Thyroid gland (tissue), 4 donors: ENCODE data around the gene NOTCH3. TPM values are rescaled to one million over a fixed set of nuclear protein-coding genes. Genes with fewer than 3 reads are reported as not detected.

Source experiments
- DNase-seq, 2 donors: peaks; one replicate each; pipeline ENCODE4 v3.0.0-alpha.2; 2019
- H3K27ac ChIP-seq, 3 donors: fragments of 200-600 bp; sonication (generic); 1 replicate in 2 of 3; 2 replicates in 1 of 3; pipeline ENCODE4 v1.5.1; 2016 to 2019; ENCODE audit warnings: mild to moderate bottlenecking in 1 of 3, moderate library complexity in 1 of 3
- H3K27me3 ChIP-seq: fragments of 200-600 bp; sonication (generic); one replicate; pipeline ENCODE4 v1.5.1; 2019
- H3K36me3 ChIP-seq, 2 donors: fragments of 200-600 bp; sonication (generic); one replicate each; pipeline ENCODE4 v1.5.1; 2016 to 2019
- H3K4me1 ChIP-seq, 2 donors: fragments of 200-600 bp; sonication (generic); one replicate each; pipeline ENCODE4 v1.5.1; 2017 to 2019
- H3K4me3 ChIP-seq, 3 donors: fragments of 200-600 bp; sonication (generic); replicated peaks in 1 of 3; 1 replicate in 2 of 3; 2 replicates in 1 of 3; pipeline ENCODE4 v1.5.1; 2016; ENCODE audit warnings: mild to moderate bottlenecking in 1 of 3
- H3K9me3 ChIP-seq: fragments of 200-600 bp; sonication (generic); one replicate; pipeline ENCODE4 v1.5.1; 2017
- CTCF ChIP-seq, 6 experiments: fragments of 200-600 bp in 3 of 6; fragments of 450-650 bp in 3 of 6; sonication (generic) in 3 of 6; IDR thresholded peaks; one replicate each; pipeline ENCODE4 v1.5.1; 2016 to 2019; ENCODE audit warnings: antibody characterized with exemption in 6 of 6, mild to moderate bottlenecking in 2 of 6, inconsistent platforms in 1 of 6, moderate library complexity in 1 of 6
- POLR2A ChIP-seq, 2 donors: fragments of 450-650 bp; IDR thresholded peaks; one replicate each; pipeline ENCODE4 v1.6.1; 2017; ENCODE audit warnings: antibody characterized with exemption in 2 of 2, mild to moderate bottlenecking in 2 of 2, moderate library complexity in 1 of 2
- WGBS, 2 donors: methylation state at CpG; one replicate each; pipeline ENCODE4 v1.1.5; 2017; 5-methylcytosine and 5-hydroxymethylcytosine counted together
- intact Hi-C: fragments of 100-400 bp; cut with DNase I; formaldehyde crosslinking; loops from one replicate; pipeline ENCODE4 v1.15.1; 2023
- total RNA-seq, 4 donors: library from RNA; depleted of rRNA; stranded (reverse); fragments of >200 nt; gene quantifications; one replicate each; pipeline ENCODE4 v1.2.3, GENCODE V29; 2016

The NOTCH3 gene
- total RNA-seq, 4 donors from 2014 or later = 10.9 to 53.9 (median 20.0) TPM

GRCh38 chr19:15170345-15170744 is 30.4 kb downstream of the NOTCH3 start:
- intact Hi-C loops = no loop called here
- WGBS, 2 donors = 94% methylated on average over 3 of the region's 32 CpGs; no CpG with 5 or more reads in 1 of the 2 donors

GRCh38 chr19:15169541-15170285 is 31.1 kb downstream of the NOTCH3 start:
- H3K27me3 ChIP-seq = no peaks in the 10 kb centered on the region
- H3K27ac ChIP-seq = no peak overlapping the region
- H3K36me3 ChIP-seq = peaks cover 0 to 4% of the 10 kb centered on the region in 2 donors
- H3K4me3 ChIP-seq = no peak overlapping the region
- intact Hi-C loops = no loop called here
- 88 to 90% methylated on average over 7 to 9 of the region's 10 CpGs for WGBS, 2 donors
- TF ChIP-seq POLR2A (IDR thresholded peaks at IDR 0.05) (no peak), CTCF (IDR thresholded peaks at IDR 0.05) (no peak)
- H3K9me3 ChIP-seq = no peaks in the 10 kb centered on the region
- H3K4me1 ChIP-seq = no peaks in the 10 kb centered on the region
- no peak for DNase-seq

More at GRCh38 chr19:15170345-15170744, 30.4 kb downstream of the NOTCH3 start:
- Histone ChIP-seq H3K9me3 (no peaks in the 10 kb centered on the region), H3K36me3 (peaks cover 0 to 4% of the 10 kb centered on the region in 2 donors), H3K27me3 (no peaks in the 10 kb centered on the region), H3K4me1 (no peaks in the 10 kb centered on the region), H3K4me3 (no peak overlapping the region), H3K27ac (no peak overlapping the region)
- TF ChIP-seq POLR2A (IDR thresholded peaks at IDR 0.05) (no peak), CTCF (IDR thresholded peaks at IDR 0.05) (no peak)
- no peak for DNase-seq

- intact Hi-C loops = no loop called here
- no peak for TF ChIP-seq CTCF (IDR thresholded peaks at IDR 0.05)
- TF ChIP-seq POLR2A (IDR thresholded peaks at IDR 0.05) = no peak
- no peak overlapping the region for H3K4me3 ChIP-seq
- H3K9me3 ChIP-seq = no peaks in the 10 kb centered on the region
- no peaks in the 10 kb centered on the region for H3K4me1 ChIP-seq
- no peak for DNase-seq
- H3K27me3 ChIP-seq = no peaks in the 10 kb centered on the region
- H3K27ac ChIP-seq = no peak overlapping the region
- WGBS, 2 donors = 71 to 73% methylated on average over 4 of the region's 4 CpGs
- peaks cover 0 to 4% of the 10 kb centered on the region in 2 donors for H3K36me3 ChIP-seq
Measured at GRCh38 chr19:15166700-15167099, 34.1 kb downstream of the NOTCH3 start.

- WGBS, 2 donors = 89 to 96% methylated on average over 8 to 18 of the region's 42 CpGs
- Histone ChIP-seq H3K36me3 (peaks cover 4 to 6% of the 10 kb centered on the region in 2 donors), H3K9me3 (no peaks in the 10 kb centered on the region), H3K4me1 (no peaks in the 10 kb centered on the region), H3K27ac (no peak overlapping the region), H3K4me3 (no peak overlapping the region), H3K27me3 (no peaks in the 10 kb centered on the region)
- DNase-seq = no peak
- intact Hi-C loops = no loop called here
- peak in 2 of 6 experiments; percentile 8 to 10 for TF ChIP-seq CTCF (IDR thresholded peaks at IDR 0.05)
- no peak for TF ChIP-seq POLR2A (IDR thresholded peaks at IDR 0.05)
Measured at GRCh38 chr19:15161028-15161984, 39.5 kb downstream of the NOTCH3 start.
